ENCODE measurements around the gene MYO5B. TPM values are rescaled to one million over a fixed set of nuclear protein-coding genes. Genes with fewer than 3 reads are reported as not detected.

The MYO5B gene
- total RNA-seq, 4 donors from 2014 or later = 32.0 to 63.3 (median 46.8) TPM

GRCh38 chr18:50189160-50189559, 5.8 kb downstream of the MYO5B start:
- DNase-seq = no peak
- WGBS, 2 donors = 79 to 100% methylated on average over 1 of the region's 1 CpG
- TF ChIP-seq CTCF (IDR thresholded peaks at IDR 0.05) (no peak), POLR2A (IDR thresholded peaks at IDR 0.05) (no peak)
- no peak overlapping the region for H3K4me3 ChIP-seq
- no peaks in the 10 kb centered on the region for H3K36me3 ChIP-seq
- intact Hi-C loops (cut with DNase I) = no loop called here
- H3K27me3 ChIP-seq = peaks cover 0 to 49% (median 0%) of the 10 kb centered on the region in 4 donors
- H3K4me1 ChIP-seq = peaks cover 0 to 29% (median 11%) of the 10 kb centered on the region in 3 donors
- no peaks in the 10 kb centered on the region for H3K9me3 ChIP-seq
- no peak overlapping the region for H3K27ac ChIP-seq

- no peaks in the 10 kb centered on the region for H3K36me3 ChIP-seq
- H3K4me3 ChIP-seq = no peak overlapping the region
- 70 to 95% methylated on average over 5 to 6 of the region's 6 CpGs for WGBS, 2 donors
- no peak for DNase-seq
- peaks cover 0 to 29% (median 7%) of the 10 kb centered on the region in 3 donors for H3K4me1 ChIP-seq
- TF ChIP-seq POLR2A (IDR thresholded peaks at IDR 0.05) (no peak), CTCF (IDR thresholded peaks at IDR 0.05) (no peak)
- intact Hi-C loops (cut with DNase I) = no loop called here
- H3K27me3 ChIP-seq = peaks cover 0 to 49% (median 0%) of the 10 kb centered on the region in 4 donors
- no peaks in the 10 kb centered on the region for H3K9me3 ChIP-seq
- no peak overlapping the region for H3K27ac ChIP-seq
Measured at GRCh38 chr18:50188652-50189051, 6.3 kb downstream of the MYO5B start.

- Histone ChIP-seq H3K4me1 (peaks cover 0 to 25% (median 0%) of the 10 kb centered on the region in 3 donors), H3K27me3 (peaks cover 0 to 40% (median 0%) of the 10 kb centered on the region in 4 donors), H3K4me3 (no peak overlapping the region), H3K36me3 (no peaks in the 10 kb centered on the region), H3K9me3 (no peaks in the 10 kb centered on the region), H3K27ac (no peak overlapping the region)
- DNase-seq = no peak
- 87 to 94% methylated on average over 3 of the region's 3 CpGs for WGBS, 2 donors
- intact Hi-C loops (cut with DNase I) = no loop called here
- no peak for TF ChIP-seq POLR2A (IDR thresholded peaks at IDR 0.05)
- TF ChIP-seq CTCF (IDR thresholded peaks at IDR 0.05) = no peak
Measured at GRCh38 chr18:50187659-50188058, 7.3 kb downstream of the MYO5B start.

GRCh38 chr18:50186385-50186784, 8.6 kb downstream of the MYO5B start:
- Histone ChIP-seq H3K4me1 (peaks cover 0 to 20% (median 0%) of the 10 kb centered on the region in 3 donors), H3K27me3 (peaks cover 0 to 29% (median 0%) of the 10 kb centered on the region in 4 donors), H3K36me3 (no peaks in the 10 kb centered on the region), H3K4me3 (no peak overlapping the region), H3K9me3 (no peaks in the 10 kb centered on the region), H3K27ac (no peak overlapping the region)
- no peak for DNase-seq
- intact Hi-C loops (cut with DNase I) = no loop called here
- TF ChIP-seq POLR2A (IDR thresholded peaks at IDR 0.05) (no peak), CTCF (IDR thresholded peaks at IDR 0.05) (no peak)
- 90% methylated on average over 1 of the region's 1 CpG for WGBS, 2 donors

- WGBS, 2 donors = 30 to 56% methylated on average over 4 to 5 of the region's 5 CpGs
- DNase-seq = no peak
- intact Hi-C loops (cut with DNase I) = no loop called here
Measured at GRCh38 chr18:50183556-50183955, 11.4 kb downstream of the MYO5B start.

More at GRCh38 chr18:50183556-50183955, 11.4 kb downstream of the MYO5B start:
- Histone ChIP-seq H3K4me1 (peaks cover 0 to 11% (median 0%) of the 10 kb centered on the region in 3 donors), H3K27ac (no peak overlapping the region), H3K27me3 (peaks cover 0 to 24% (median 0%) of the 10 kb centered on the region in 4 donors), H3K4me3 (no peak overlapping the region), H3K9me3 (no peaks in the 10 kb centered on the region), H3K36me3 (no peaks in the 10 kb centered on the region)
- TF ChIP-seq CTCF (IDR thresholded peaks at IDR 0.05) (no peak), POLR2A (IDR thresholded peaks at IDR 0.05) (no peak)

All from esophagus squamous epithelium (tissue), 5 donors.